GM23248 (cell line): Measurements from ENCODE around the gene RHOT2. TPM values are rescaled to one million over a fixed set of nuclear protein-coding genes. Genes with fewer than 3 reads are reported as not detected.

Experiments
- DNase-seq: peaks from one replicate; pipeline ENCODE4 v3.0.0-alpha.2; 2015
- H2AFZ ChIP-seq: fragments of 200-600 bp; sonication (generic); 2 replicates; pipeline ENCODE4 v1.6.1; 2016; ENCODE audit warnings: antibody characterized with exemption
- H3F3A ChIP-seq: fragments of 200-600 bp; sonication (generic); 2 replicates; pipeline ENCODE4 v1.6.1; 2016; ENCODE audit warnings: mild to moderate bottlenecking, antibody characterized with exemption, mixed run types; ENCODE audit not compliant: insufficient read depth
- H3K27ac ChIP-seq: fragments of 200-600 bp; sonication (generic); 2 replicates; pipeline ENCODE4 v1.5.1; 2016; ENCODE audit warnings: mild to moderate bottlenecking
- H3K27me3 ChIP-seq: fragments of 200-600 bp; sonication (generic); replicated peaks from 2 replicates; pipeline ENCODE4 v1.6.1; 2016; ENCODE audit warnings: mild to moderate bottlenecking; ENCODE audit not compliant: insufficient read depth
- H3K36me3 ChIP-seq: fragments of 200-600 bp; sonication (generic); 2 replicates; pipeline ENCODE4 v1.6.1; 2016; ENCODE audit warnings: low read depth, mild to moderate bottlenecking
- H3K4me1 ChIP-seq: fragments of 200-600 bp; sonication (generic); 2 replicates; pipeline ENCODE4 v1.6.1; 2016; ENCODE audit warnings: mild to moderate bottlenecking; ENCODE audit not compliant: insufficient read depth
- H3K4me2 ChIP-seq: fragments of 200-600 bp; sonication (generic); one replicate; pipeline ENCODE4 v1.6.1; 2016; ENCODE audit warnings: mild to moderate bottlenecking; ENCODE audit not compliant: unreplicated experiment
- H3K4me3 ChIP-seq: fragments of 200-600 bp; sonication (generic); 2 replicates; pipeline ENCODE4 v1.5.1; 2016; ENCODE audit warnings: mild to moderate bottlenecking
- H3K79me2 ChIP-seq: fragments of 200-600 bp; sonication (generic); 2 replicates; pipeline ENCODE4 v1.6.1; 2016; ENCODE audit warnings: mild to moderate bottlenecking; ENCODE audit not compliant: insufficient read depth
- H3K9ac ChIP-seq: fragments of 200-600 bp; sonication (generic); 2 replicates; pipeline ENCODE4 v1.6.1; 2016; ENCODE audit warnings: mild to moderate bottlenecking
- H3K9me2 ChIP-seq: fragments of 200-600 bp; sonication (generic); 2 replicates; pipeline ENCODE4 v1.6.1; 2016; ENCODE audit warnings: mixed run types, mild to moderate bottlenecking, moderate library complexity; ENCODE audit not compliant: insufficient read depth
- H3K9me3 ChIP-seq: fragments of 200-600 bp; sonication (generic); one replicate; pipeline ENCODE4 v1.6.1; 2017; ENCODE audit warnings: low read depth
- H4K20me1 ChIP-seq: fragments of 200-600 bp; sonication (generic); 2 replicates; pipeline ENCODE4 v1.6.0; 2016; ENCODE audit not compliant: insufficient read depth
- EZH2 ChIP-seq: fragments of 200-600 bp; sonication (generic); IDR thresholded peaks from 2 replicates; pipeline ENCODE4 v1.6.1; 2018; ENCODE audit warnings: antibody characterized with exemption, mild to moderate bottlenecking; ENCODE audit not compliant: insufficient read depth, poor library complexity, severe bottlenecking
- EZH2phosphoT487 ChIP-seq: fragments of 200-600 bp; sonication (generic); IDR thresholded peaks from 2 replicates; pipeline ENCODE4 v1.6.1; 2018; ENCODE audit warnings: antibody characterized with exemption, moderate library complexity, mild to moderate bottlenecking, low read depth; ENCODE audit not compliant: insufficient read depth
- WGBS, 2 experiments: methylation state at CpG; one replicate each; pipeline ENCODE4 v1.1.6; 2015 to 2017; ENCODE audit warnings: low lambda C conversion rate in 2 of 2, low coverage in 1 of 2; ENCODE audit errors: missing lambda C conversion rate in 2 of 2; 5-methylcytosine and 5-hydroxymethylcytosine counted together
- in situ Hi-C: fragments of 300-500 bp; cut with MboI; formaldehyde crosslinking; loops from 2 replicates; pipeline ENCODE4 v1.15.0; 2020
- polyA plus RNA-seq: library from polyadenylated mRNA; unstranded; fragments of >200 nt; fragmentation: Nextera tagmentation; extraction: Ambion mirVana; gene quantifications from 2 replicates; pipeline ENCODE4 v1.2.1, GENCODE V29; 2016
- total RNA-seq: library from RNA; depleted of rRNA; stranded (reverse); fragments of >200 nt; shearing (Covaris generic); gene quantifications from 2 replicates; pipeline ENCODE4 v1.2.3, GENCODE V29; 2014

Gene RHOT2
- total and polyA plus RNA-seq, 2 experiments from 2014 or later: 65.9 to 70.0 TPM

DNA sequence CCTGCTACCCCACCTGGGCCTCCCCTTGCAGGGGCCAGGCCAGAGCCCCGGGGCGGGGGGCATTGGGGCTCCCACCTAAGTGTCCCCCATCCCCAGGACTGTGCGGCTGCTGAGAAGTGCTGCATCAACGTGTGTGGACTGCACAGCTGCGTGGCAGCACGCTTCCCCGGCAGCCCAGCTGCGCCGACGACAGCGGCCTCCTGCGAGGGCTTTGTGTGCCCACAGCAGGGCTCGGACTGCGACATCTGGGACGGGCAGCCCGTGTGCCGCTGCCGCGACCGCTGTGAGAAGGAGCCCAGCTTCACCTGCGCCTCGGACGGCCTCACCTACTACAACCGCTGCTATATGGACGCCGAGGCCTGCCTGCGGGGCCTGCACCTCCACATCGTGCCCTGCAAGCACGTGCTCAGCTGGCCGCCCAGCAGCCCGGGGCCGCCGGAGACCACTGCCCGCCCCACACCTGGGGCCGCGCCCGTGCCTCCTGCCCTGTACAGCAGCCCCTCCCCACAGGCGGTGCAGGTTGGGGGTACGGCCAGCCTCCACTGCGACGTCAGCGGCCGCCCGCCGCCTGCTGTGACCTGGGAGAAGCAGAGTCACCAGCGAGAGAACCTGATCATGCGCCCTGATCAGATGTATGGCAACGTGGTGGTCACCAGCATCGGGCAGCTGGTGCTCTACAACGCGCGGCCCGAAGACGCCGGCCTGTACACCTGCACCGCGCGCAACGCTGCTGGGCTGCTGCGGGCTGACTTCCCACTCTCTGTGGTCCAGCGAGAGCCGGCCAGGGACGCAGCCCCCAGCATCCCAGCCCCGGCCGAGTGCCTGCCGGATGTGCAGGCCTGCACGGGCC, 35.2 kb upstream of the RHOT2 start:
- 95 to 96% methylated on average over 42 to 65 of the region's 67 CpGs for WGBS, 2 experiments
- Histone ChIP-seq H4K20me1 (no peaks in the 10 kb centered on the region), H3K79me2 (peaks cover 14% of the 10 kb centered on the region), H3K4me1 (0 out of 2 replicates have a peak, but pooled peaks cover 6% of the 10 kb centered on the region), H3K27ac (no peak overlapping the region), H3K9me3 (no peaks in the 10 kb centered on the region), H3F3A (no peaks in the 10 kb centered on the region), H3K36me3 (no peaks in the 10 kb centered on the region), H3K4me2 (no peak overlapping the region), H3K9ac (no peak overlapping the region), H2AFZ (no peak overlapping the region), H3K9me2 (no peaks in the 10 kb centered on the region), H3K4me3 (no peak overlapping the region), H3K27me3 (no peaks in the 10 kb centered on the region)
- DNase-seq: no peak
- TF ChIP-seq EZH2: no peak
- TF ChIP-seq EZH2phosphoT487: no peak
- in situ Hi-C loops: no loop called here

DNA sequence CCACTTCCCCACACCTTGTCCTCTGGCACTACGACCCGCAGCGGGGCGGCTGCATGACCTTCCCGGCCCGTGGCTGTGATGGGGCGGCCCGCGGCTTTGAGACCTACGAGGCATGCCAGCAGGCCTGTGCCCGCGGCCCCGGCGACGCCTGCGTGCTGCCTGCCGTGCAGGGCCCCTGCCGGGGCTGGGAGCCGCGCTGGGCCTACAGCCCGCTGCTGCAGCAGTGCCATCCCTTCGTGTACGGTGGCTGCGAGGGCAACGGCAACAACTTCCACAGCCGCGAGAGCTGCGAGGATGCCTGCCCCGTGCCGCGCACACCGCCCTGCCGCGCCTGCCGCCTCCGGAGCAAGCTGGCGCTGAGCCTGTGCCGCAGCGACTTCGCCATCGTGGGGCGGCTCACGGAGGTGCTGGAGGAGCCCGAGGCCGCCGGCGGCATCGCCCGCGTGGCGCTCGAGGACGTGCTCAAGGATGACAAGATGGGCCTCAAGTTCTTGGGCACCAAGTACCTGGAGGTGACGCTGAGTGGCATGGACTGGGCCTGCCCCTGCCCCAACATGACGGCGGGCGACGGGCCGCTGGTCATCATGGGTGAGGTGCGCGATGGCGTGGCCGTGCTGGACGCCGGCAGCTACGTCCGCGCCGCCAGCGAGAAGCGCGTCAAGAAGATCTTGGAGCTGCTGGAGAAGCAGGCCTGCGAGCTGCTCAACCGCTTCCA, 34.4 kb upstream of the RHOT2 start:
- H3K36me3 ChIP-seq: no peaks in the 10 kb centered on the region
- H3K9me3 ChIP-seq: no peaks in the 10 kb centered on the region
- H3F3A ChIP-seq: no peaks in the 10 kb centered on the region
- H3K27ac ChIP-seq: no peak overlapping the region
- 0 out of 2 replicates have a peak, but pooled peaks cover 6% of the 10 kb centered on the region for H3K4me1 ChIP-seq
- in situ Hi-C loops: no loop called here
- H4K20me1 ChIP-seq: no peaks in the 10 kb centered on the region
- H3K9ac ChIP-seq: no peak overlapping the region
- DNase-seq: no peak
- H3K27me3 ChIP-seq: no peaks in the 10 kb centered on the region
- H3K4me3 ChIP-seq: no peak overlapping the region
- no peaks in the 10 kb centered on the region for H3K9me2 ChIP-seq
- 97% methylated on average over 68 to 69 of the region's 74 CpGs for WGBS, 2 experiments
- no peak overlapping the region for H3K4me2 ChIP-seq
- TF ChIP-seq EZH2phosphoT487: no peak
- no peak for TF ChIP-seq EZH2
- H2AFZ ChIP-seq: no peak overlapping the region
- H3K79me2 ChIP-seq: peaks cover 14% of the 10 kb centered on the region

DNA sequence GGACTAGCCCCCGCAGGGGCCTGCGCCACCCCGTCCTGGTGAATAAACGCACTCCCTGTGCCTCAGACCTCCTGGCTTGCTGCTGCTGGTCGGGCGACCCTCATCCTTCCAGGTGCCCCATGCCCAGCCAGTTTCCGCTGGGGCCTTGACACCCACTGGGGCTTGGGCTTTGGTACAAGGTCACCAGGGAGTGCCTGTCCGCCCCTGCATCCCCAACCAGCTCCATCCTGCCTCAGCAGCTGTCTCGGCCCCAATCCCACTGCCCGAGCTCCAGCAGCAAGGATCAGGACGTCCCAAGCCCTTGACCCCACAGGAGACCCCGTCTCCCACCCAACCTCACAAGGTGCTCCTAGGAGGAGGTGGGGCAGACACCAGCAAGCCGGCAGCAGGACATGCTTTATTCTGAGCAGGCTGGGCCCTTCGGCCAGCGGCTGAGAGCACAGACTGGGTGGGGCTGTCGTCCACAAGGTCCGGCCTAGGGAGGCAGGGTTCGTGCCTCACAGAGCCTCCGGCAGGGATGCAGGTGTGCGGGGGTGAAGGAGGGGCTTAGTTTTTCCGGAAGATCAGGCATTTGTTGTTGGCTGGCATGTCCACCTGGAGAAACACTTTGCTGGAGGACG, 33.8 kb upstream of the RHOT2 start:
- Histone ChIP-seq H4K20me1 (no peaks in the 10 kb centered on the region), H3K27ac (no peak overlapping the region), H3K4me1 (0 out of 2 replicates have a peak, but pooled peaks cover 6% of the 10 kb centered on the region), H3K4me3 (no peak overlapping the region), H3K9me2 (no peaks in the 10 kb centered on the region), H3K9me3 (no peaks in the 10 kb centered on the region), H3K36me3 (no peaks in the 10 kb centered on the region), H3K4me2 (no peak overlapping the region), H3K27me3 (no peaks in the 10 kb centered on the region), H3K79me2 (peaks cover 14% of the 10 kb centered on the region), H3F3A (peaks cover 4% of the 10 kb centered on the region), H3K9ac (no peak overlapping the region), H2AFZ (no peak overlapping the region)
- DNase-seq: no peak
- no peak for TF ChIP-seq EZH2
- no peak for TF ChIP-seq EZH2phosphoT487
- WGBS, 2 experiments: 92 to 95% methylated on average over 19 to 22 of the region's 22 CpGs
- in situ Hi-C loops: no loop called here

DNA sequence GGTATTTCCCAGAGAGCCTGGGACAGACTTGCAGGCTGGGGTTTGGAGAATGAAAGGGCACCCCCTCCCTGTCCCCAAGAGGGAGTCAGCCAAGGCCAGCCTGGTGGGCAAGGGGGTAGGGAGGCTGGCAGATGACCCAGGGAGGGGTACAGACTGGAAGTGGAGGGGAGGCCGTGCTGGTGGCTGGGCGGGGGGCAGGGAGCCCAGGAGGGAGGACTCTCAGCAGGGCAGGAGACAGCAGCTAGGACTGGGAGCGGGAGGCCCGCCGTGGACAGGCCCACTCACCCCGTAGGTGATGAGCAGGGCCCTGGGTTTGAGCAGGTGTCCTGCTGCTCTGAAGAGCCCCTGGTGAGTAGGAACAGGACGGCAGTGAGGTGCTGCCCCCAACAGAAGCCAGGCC, 32.9 kb upstream of the RHOT2 start:
- Histone ChIP-seq H3K4me1 (0 out of 2 replicates have a peak, but pooled peaks cover 6% of the 10 kb centered on the region), H3K79me2 (peaks cover 14% of the 10 kb centered on the region), H3K4me2 (peak overlapping the region; percentile 87), H3K9me2 (no peaks in the 10 kb centered on the region), H3K4me3 (peak overlapping the region; percentile 90), H3K27ac (no peak overlapping the region), H4K20me1 (no peaks in the 10 kb centered on the region), H3K9me3 (no peaks in the 10 kb centered on the region), H2AFZ (no peak overlapping the region), H3K36me3 (no peaks in the 10 kb centered on the region), H3F3A (peaks cover 9% of the 10 kb centered on the region), H3K9ac (peak overlapping the region; percentile 80), H3K27me3 (no peaks in the 10 kb centered on the region)
- TF ChIP-seq EZH2 (no peak), EZH2phosphoT487 (no peak)
- no peak for DNase-seq
- in situ Hi-C loops: no loop called here
- WGBS, 2 experiments: 75 to 78% methylated on average over 5 to 7 of the region's 7 CpGs
